ENCODE data around the gene IQGAP1.
A peak's percentile ranks its signal among the peaks of the same experiment; 100 is the strongest.
"Not testable (repeated sequence)": the region's sequence is repeated elsewhere in the genome, so short reads cannot be mapped to it uniquely, and the experiment has no call there.

IQGAP1 gene

DNA sequence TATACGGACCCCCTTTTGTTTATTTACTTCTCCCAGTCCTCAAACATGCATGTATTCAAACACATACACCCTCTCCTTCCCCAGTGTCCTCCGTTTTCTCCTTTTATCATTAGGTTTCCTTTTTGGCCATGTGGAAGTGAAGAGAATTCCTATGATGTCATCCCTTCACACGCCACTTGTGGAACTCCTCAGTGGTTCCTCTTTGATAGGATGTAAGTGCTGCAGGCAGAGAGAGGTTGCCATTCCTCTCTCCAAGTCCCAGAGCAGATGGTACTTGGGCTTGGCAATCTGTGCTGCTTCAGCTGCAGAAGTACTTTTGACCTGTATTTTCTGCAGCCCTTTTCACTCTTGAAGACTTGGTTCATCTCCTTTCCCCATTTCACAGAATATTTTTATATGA, 108.7 kb downstream of the IQGAP1 start:
- Histone ChIP-seq H3K27me3 (replicated peaks in 2 of 5; ENCODE audit: control insufficient read depth in 4 of 5, insufficient read depth in 5 of 5, low read length in 4 of 5) (no peaks in the 10 kb centered on the region), H3K9me3 (ENCODE audit: control extremely low read depth in 1 of 5, control insufficient read depth in 4 of 5, insufficient read depth in 2 of 5, low read depth in 1 of 5, low read length in 4 of 5) (no peaks in the 10 kb centered on the region), H3K4me1 (ENCODE audit: control extremely low read depth in 1 of 4, control insufficient read depth in 4 of 4, insufficient read depth in 4 of 4, low read length in 3 of 4) (peaks cover 0 to 15% (median 6%) of the 10 kb centered on the region in 4 experiments), H3K36me3 (ENCODE audit: control insufficient read depth in 4 of 4, insufficient read depth in 4 of 4, low read length in 3 of 4) (peaks cover 8 to 70% (median 27%) of the 10 kb centered on the region in 4 experiments), H3K4me3 (ENCODE audit: control insufficient read depth in 1 of 7, extremely low read depth in 1 of 7, insufficient read depth in 4 of 7, low read depth in 2 of 7, low read length in 6 of 7) (no peak overlapping the region), H3K27ac (ENCODE audit: insufficient read depth in 1 of 2, low read depth in 1 of 2, low read length in 2 of 2, poor library complexity in 1 of 2, severe bottlenecking in 2 of 2) (no peak overlapping the region)
- ChIA-PET CTCF (interaction anchor here (1.0 to 2.8 kb wide), 2 partner anchors 15 to 90 kb away, joined by 3 to 12 read pairs; no protein-coding TSS in a partner anchor), POLR2A (interaction anchor here (0.7 kb wide), 1 partner anchor 99 kb away, joined by 3 read pairs; no protein-coding TSS in a partner anchor)
- 86% methylated on average over 1 of the region's 3 CpGs for WGBS (ENCODE audit: insufficient coverage)
- peak in 1 of 3 donors; percentile 11 for DNase-seq

DNA sequence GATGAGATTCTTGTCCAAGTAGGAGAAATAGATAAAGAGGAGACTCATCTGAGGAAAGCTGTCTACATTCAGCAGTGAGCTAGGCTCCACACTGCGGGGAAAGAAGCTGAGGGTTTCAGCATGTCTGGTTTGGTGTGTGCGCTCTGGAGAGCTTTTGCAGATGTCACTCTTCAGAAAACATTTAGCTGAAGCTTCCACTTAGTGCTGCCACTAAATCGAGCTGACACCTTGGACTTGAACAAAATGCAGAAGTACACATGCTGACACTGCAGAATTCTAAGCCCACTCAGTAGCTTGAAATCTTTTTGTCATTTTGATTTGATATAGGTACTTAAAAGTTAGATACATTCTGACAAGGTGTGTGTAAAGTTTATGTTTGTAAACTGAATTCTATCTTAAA, 109.3 kb downstream of the IQGAP1 start:
- DNase-seq: peak; percentile 35 to 85 (median 84)
- Histone ChIP-seq H3K9me3 (ENCODE audit: control extremely low read depth in 1 of 5, control insufficient read depth in 4 of 5, insufficient read depth in 2 of 5, low read depth in 1 of 5, low read length in 4 of 5) (no peaks in the 10 kb centered on the region), H3K36me3 (ENCODE audit: control insufficient read depth in 4 of 4, insufficient read depth in 4 of 4, low read length in 3 of 4) (peaks cover 8 to 65% (median 24%) of the 10 kb centered on the region in 4 experiments), H3K4me3 (ENCODE audit: control insufficient read depth in 1 of 7, extremely low read depth in 1 of 7, insufficient read depth in 4 of 7, low read depth in 2 of 7, low read length in 6 of 7) (no peak overlapping the region), H3K27ac (ENCODE audit: insufficient read depth in 1 of 2, low read depth in 1 of 2, low read length in 2 of 2, poor library complexity in 1 of 2, severe bottlenecking in 2 of 2) (no peak overlapping the region), H3K4me1 (ENCODE audit: control extremely low read depth in 1 of 4, control insufficient read depth in 4 of 4, insufficient read depth in 4 of 4, low read length in 3 of 4) (peaks cover 0 to 15% (median 6%) of the 10 kb centered on the region in 4 experiments), H3K27me3 (replicated peaks in 2 of 5; ENCODE audit: control insufficient read depth in 4 of 5, insufficient read depth in 5 of 5, low read length in 4 of 5) (no peaks in the 10 kb centered on the region)
- ChIA-PET POLR2A (interaction anchor here (0.7 kb wide), 1 partner anchor 99 kb away, joined by 3 read pairs; no protein-coding TSS in a partner anchor), CTCF (interaction anchor here (1.0 to 2.8 kb wide), 2 partner anchors 15 to 89 kb away, joined by 3 to 12 read pairs; no protein-coding TSS in a partner anchor)
- 20% methylated on average over 3 of the region's 3 CpGs for WGBS (ENCODE audit: insufficient coverage)

DNA sequence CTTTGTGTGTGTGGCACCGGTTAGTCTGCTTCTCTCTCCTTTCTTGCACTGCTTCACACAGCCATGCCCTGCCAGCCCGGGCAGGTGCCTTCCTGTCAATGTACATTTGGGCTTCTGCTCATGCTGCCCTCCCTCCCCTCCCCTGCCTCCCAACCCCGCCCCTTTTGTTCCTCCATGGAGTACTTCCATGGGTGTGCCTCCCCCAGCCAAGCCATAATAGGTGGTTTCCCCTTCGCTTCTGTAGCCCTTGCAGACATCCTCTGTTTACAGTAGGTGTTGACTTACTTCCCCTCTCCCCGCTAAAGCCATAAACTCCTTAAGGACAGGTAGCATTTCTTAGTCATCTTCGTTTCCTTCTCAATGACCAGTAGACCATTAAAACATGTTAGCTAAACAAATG, 109.9 kb downstream of the IQGAP1 start:
- H3K9me3 ChIP-seq (ENCODE audit: control extremely low read depth in 1 of 5, control insufficient read depth in 4 of 5, insufficient read depth in 2 of 5, low read depth in 1 of 5, low read length in 4 of 5): no peaks in the 10 kb centered on the region
- WGBS (ENCODE audit: insufficient coverage): 90% methylated on average over 3 of the region's 6 CpGs
- H3K27me3 ChIP-seq (replicated peaks in 2 of 5; ENCODE audit: control insufficient read depth in 4 of 5, insufficient read depth in 5 of 5, low read length in 4 of 5): no peaks in the 10 kb centered on the region
- peak in 2 of 3 donors; percentile 12 to 28 for DNase-seq
- peaks cover 0 to 15% (median 6%) of the 10 kb centered on the region in 4 experiments for H3K4me1 ChIP-seq (ENCODE audit: control extremely low read depth in 1 of 4, control insufficient read depth in 4 of 4, insufficient read depth in 4 of 4, low read length in 3 of 4)
- peaks cover 8 to 60% (median 21%) of the 10 kb centered on the region in 4 experiments for H3K36me3 ChIP-seq (ENCODE audit: control insufficient read depth in 4 of 4, insufficient read depth in 4 of 4, low read length in 3 of 4)
- no peak overlapping the region for H3K4me3 ChIP-seq (ENCODE audit: control insufficient read depth in 1 of 7, extremely low read depth in 1 of 7, insufficient read depth in 4 of 7, low read depth in 2 of 7, low read length in 6 of 7)
- ChIA-PET POLR2A (no interaction called here), CTCF (interaction anchor here (1.0 to 2.8 kb wide), 2 partner anchors 16 to 89 kb away, joined by 3 to 12 read pairs; no protein-coding TSS in a partner anchor)
- no peak overlapping the region for H3K27ac ChIP-seq (ENCODE audit: insufficient read depth in 1 of 2, low read depth in 1 of 2, low read length in 2 of 2, poor library complexity in 1 of 2, severe bottlenecking in 2 of 2)

DNA sequence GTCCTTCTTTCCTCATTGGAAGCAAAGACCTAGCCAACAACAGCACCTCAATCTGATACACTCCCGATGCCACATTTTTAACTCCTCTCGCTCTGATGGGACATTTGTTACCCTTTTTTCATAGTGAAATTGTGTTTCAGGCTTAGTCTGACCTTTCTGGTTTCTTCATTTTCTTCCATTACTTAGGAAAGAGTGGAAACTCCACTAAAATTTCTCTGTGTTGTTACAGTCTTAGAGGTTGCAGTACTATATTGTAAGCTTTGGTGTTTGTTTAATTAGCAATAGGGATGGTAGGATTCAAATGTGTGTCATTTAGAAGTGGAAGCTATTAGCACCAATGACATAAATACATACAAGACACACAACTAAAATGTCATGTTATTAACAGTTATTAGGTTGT, 112.1 kb downstream of the IQGAP1 start:
- Histone ChIP-seq H3K27me3 (replicated peaks in 2 of 5; ENCODE audit: control insufficient read depth in 4 of 5, insufficient read depth in 5 of 5, low read length in 4 of 5) (no peaks in the 10 kb centered on the region), H3K4me3 (ENCODE audit: control insufficient read depth in 1 of 7, extremely low read depth in 1 of 7, insufficient read depth in 4 of 7, low read depth in 2 of 7, low read length in 6 of 7) (no peak overlapping the region), H3K4me1 (ENCODE audit: control extremely low read depth in 1 of 4, control insufficient read depth in 4 of 4, insufficient read depth in 4 of 4, low read length in 3 of 4) (peaks cover 0 to 15% (median 6%) of the 10 kb centered on the region in 4 experiments), H3K9me3 (ENCODE audit: control extremely low read depth in 1 of 5, control insufficient read depth in 4 of 5, insufficient read depth in 2 of 5, low read depth in 1 of 5, low read length in 4 of 5) (no peaks in the 10 kb centered on the region), H3K27ac (ENCODE audit: insufficient read depth in 1 of 2, low read depth in 1 of 2, low read length in 2 of 2, poor library complexity in 1 of 2, severe bottlenecking in 2 of 2) (no peak overlapping the region), H3K36me3 (ENCODE audit: control insufficient read depth in 4 of 4, insufficient read depth in 4 of 4, low read length in 3 of 4) (peaks cover 0 to 38% (median 10%) of the 10 kb centered on the region in 4 experiments)
- ChIA-PET POLR2A (no interaction called here), CTCF (interaction anchor here (0.6 to 1.6 kb wide), 4 partner anchors 18 to 194 kb away, joined by 3 to 5 read pairs (median 4); no protein-coding TSS in a partner anchor)
- no CpG with 5 or more reads among the region's 2 CpGs for WGBS (ENCODE audit: insufficient coverage)
- no peak for DNase-seq

DNA sequence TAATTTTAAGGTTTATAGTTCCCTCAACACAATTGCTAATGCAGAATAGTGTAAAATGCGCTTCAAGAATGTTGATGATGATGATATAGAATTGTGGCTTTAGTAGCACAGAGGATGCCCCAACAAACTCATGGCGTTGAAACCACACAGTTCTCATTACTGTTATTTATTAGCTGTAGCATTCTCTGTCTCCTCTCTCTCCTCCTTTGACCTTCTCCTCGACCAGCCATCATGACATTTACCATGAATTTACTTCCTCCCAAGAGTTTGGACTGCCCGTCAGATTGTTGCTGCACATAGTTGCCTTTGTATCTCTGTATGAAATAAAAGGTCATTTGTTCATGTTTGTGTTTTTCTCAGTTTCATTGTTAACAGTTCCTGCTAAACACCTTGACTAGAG, 113.9 kb downstream of the IQGAP1 start:
- DNase-seq: no peak
- H3K4me1 ChIP-seq (ENCODE audit: control extremely low read depth in 1 of 4, control insufficient read depth in 4 of 4, insufficient read depth in 4 of 4, low read length in 3 of 4): peaks cover 0 to 11% (median 5%) of the 10 kb centered on the region in 4 experiments
- no peak overlapping the region for H3K27ac ChIP-seq (ENCODE audit: insufficient read depth in 1 of 2, low read depth in 1 of 2, low read length in 2 of 2, poor library complexity in 1 of 2, severe bottlenecking in 2 of 2)
- no peak overlapping the region for H3K4me3 ChIP-seq (ENCODE audit: control insufficient read depth in 1 of 7, extremely low read depth in 1 of 7, insufficient read depth in 4 of 7, low read depth in 2 of 7, low read length in 6 of 7)
- no CpG with 5 or more reads among the region's 4 CpGs for WGBS (ENCODE audit: insufficient coverage)
- H3K27me3 ChIP-seq (replicated peaks in 2 of 5; ENCODE audit: control insufficient read depth in 4 of 5, insufficient read depth in 5 of 5, low read length in 4 of 5): no peaks in the 10 kb centered on the region
- ChIA-PET CTCF (interaction anchor here (1.1 kb wide), 1 partner anchor 11 kb away, joined by 4 read pairs; no protein-coding TSS in a partner anchor), POLR2A (no interaction called here)
- peaks cover 0 to 30% (median 8%) of the 10 kb centered on the region in 4 experiments for H3K36me3 ChIP-seq (ENCODE audit: control insufficient read depth in 4 of 4, insufficient read depth in 4 of 4, low read length in 3 of 4)
- no peaks in the 10 kb centered on the region for H3K9me3 ChIP-seq (ENCODE audit: control extremely low read depth in 1 of 5, control insufficient read depth in 4 of 5, insufficient read depth in 2 of 5, low read depth in 1 of 5, low read length in 4 of 5)

DNA sequence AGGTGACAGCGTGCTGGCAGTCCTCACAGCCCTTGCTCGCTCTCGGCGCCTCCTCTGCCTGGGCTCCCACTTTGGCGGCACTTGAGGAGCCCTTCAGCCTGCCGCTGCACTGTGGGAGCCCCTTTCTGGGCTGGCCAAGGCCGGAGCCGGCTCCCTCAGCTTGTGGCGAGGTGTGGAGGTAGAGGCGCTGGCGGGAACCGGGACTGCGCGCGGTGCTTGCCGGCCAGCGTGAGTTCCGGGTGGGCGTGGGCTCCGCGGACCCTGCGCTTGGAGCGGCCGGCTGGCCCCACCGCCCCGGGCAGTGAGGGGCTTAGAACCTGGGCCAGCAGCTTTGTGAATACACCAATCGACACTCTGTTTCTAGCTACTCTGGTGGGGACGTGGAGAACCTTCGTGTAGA, 122.7 kb downstream of the IQGAP1 start:
- POLR2A ChIA-PET; DNase-seq; H3K4me1 ChIP-seq (ENCODE audit: control extremely low read depth in 1 of 4, control insufficient read depth in 4 of 4, insufficient read depth in 4 of 4, low read length in 3 of 4); H3K4me3 ChIP-seq (ENCODE audit: control insufficient read depth in 1 of 7, extremely low read depth in 1 of 7, insufficient read depth in 4 of 7, low read depth in 2 of 7, low read length in 6 of 7); H3K36me3 ChIP-seq (ENCODE audit: control insufficient read depth in 4 of 4, insufficient read depth in 4 of 4, low read length in 3 of 4); H3K27me3 ChIP-seq (replicated peaks in 2 of 5; ENCODE audit: control insufficient read depth in 4 of 5, insufficient read depth in 5 of 5, low read length in 4 of 5); H3K9me3 ChIP-seq (ENCODE audit: control extremely low read depth in 1 of 5, control insufficient read depth in 4 of 5, insufficient read depth in 2 of 5, low read depth in 1 of 5, low read length in 4 of 5); H3K27ac ChIP-seq (ENCODE audit: insufficient read depth in 1 of 2, low read depth in 1 of 2, low read length in 2 of 2, poor library complexity in 1 of 2, severe bottlenecking in 2 of 2): not testable (repeated sequence)
- CTCF ChIA-PET: interaction anchor here (1.1 to 1.6 kb wide), 3 partner anchors 13 to 191 kb away, joined by 3 to 5 read pairs (median 4); no protein-coding TSS in a partner anchor
- over 99% methylated on average over 25 of the region's 29 CpGs for WGBS (ENCODE audit: insufficient coverage)

DNA sequence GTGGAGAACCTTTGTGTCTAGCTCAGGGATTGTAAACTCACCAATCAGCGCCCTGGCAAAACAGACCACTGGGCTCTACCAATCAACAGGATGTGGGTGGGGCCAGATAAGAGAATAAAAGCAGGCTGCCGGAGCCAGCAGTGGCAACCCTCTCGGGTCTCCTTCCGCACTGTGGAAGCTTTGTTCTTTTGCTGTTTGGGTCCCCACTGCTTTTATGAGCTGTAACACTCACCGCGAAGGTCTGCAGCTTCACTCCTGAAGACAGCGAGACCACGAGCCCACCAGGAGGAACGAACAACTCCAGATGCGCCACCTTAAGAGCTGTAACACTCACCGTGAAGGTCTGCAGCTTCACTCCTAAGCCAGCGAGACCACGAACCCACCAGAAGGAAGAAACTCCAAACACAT, 123.2 kb downstream of the IQGAP1 start:
- H3K27me3 ChIP-seq (replicated peaks in 2 of 5; ENCODE audit: control insufficient read depth in 4 of 5, insufficient read depth in 5 of 5, low read length in 4 of 5); H3K4me1 ChIP-seq (ENCODE audit: control extremely low read depth in 1 of 4, control insufficient read depth in 4 of 4, insufficient read depth in 4 of 4, low read length in 3 of 4); H3K27ac ChIP-seq (ENCODE audit: insufficient read depth in 1 of 2, low read depth in 1 of 2, low read length in 2 of 2, poor library complexity in 1 of 2, severe bottlenecking in 2 of 2); DNase-seq; H3K4me3 ChIP-seq (ENCODE audit: control insufficient read depth in 1 of 7, extremely low read depth in 1 of 7, insufficient read depth in 4 of 7, low read depth in 2 of 7, low read length in 6 of 7); POLR2A ChIA-PET; H3K36me3 ChIP-seq (ENCODE audit: control insufficient read depth in 4 of 4, insufficient read depth in 4 of 4, low read length in 3 of 4); H3K9me3 ChIP-seq (ENCODE audit: control extremely low read depth in 1 of 5, control insufficient read depth in 4 of 5, insufficient read depth in 2 of 5, low read depth in 1 of 5, low read length in 4 of 5): not testable (repeated sequence)
- CTCF ChIA-PET: interaction anchor here (1.4 to 1.6 kb wide), 3 partner anchors 13 to 191 kb away, joined by 3 to 5 read pairs (median 5); no protein-coding TSS in a partner anchor
- 98% methylated on average over 6 of the region's 13 CpGs for WGBS (ENCODE audit: insufficient coverage)
